Type B pancreatic cell (in vitro differentiated cells): Measurements from ENCODE around the gene ELP5. TPM values are rescaled to one million over a fixed set of nuclear protein-coding genes. Genes with fewer than 3 reads are reported as not detected.

Source experiments
- DNase-seq: peaks from one replicate; pipeline ENCODE4 v3.0.0; 2021; ENCODE audit warnings: mixed read lengths; ENCODE audit not compliant: unreplicated experiment; ENCODE audit errors: extremely low spot score
- H3K27ac Mint-ChIP-seq: 2 replicates; pipeline ENCODE4 v1.8.0; 2021; ENCODE audit warnings: mild to moderate bottlenecking, mixed read lengths
- H3K27me3 Mint-ChIP-seq: 2 replicates; pipeline ENCODE4 v1.8.0; 2021; ENCODE audit warnings: mixed read lengths
- H3K36me3 Mint-ChIP-seq: 2 replicates; pipeline ENCODE4 v1.8.0; 2021; ENCODE audit warnings: mixed read lengths
- H3K4me1 Mint-ChIP-seq: one replicate; pipeline ENCODE4 v1.8.0; 2021; ENCODE audit warnings: mixed read lengths; ENCODE audit not compliant: unreplicated experiment
- H3K4me3 Mint-ChIP-seq: 2 replicates; pipeline ENCODE4 v1.8.0; 2021; ENCODE audit warnings: mild to moderate bottlenecking, mixed read lengths
- H3K9me3 Mint-ChIP-seq: 2 replicates; pipeline ENCODE4 v1.8.0; 2021; ENCODE audit warnings: mixed read lengths
- CTCF ChIP-seq: fragments of 200-600 bp; sonication (generic); conservative IDR thresholded peaks from 2 replicates; pipeline ENCODE4 v1.5.0; 2021; ENCODE audit warnings: antibody characterized with exemption, mild to moderate bottlenecking
- total RNA-seq: library from RNA; stranded (reverse); gene quantifications from 2 replicates; pipeline ENCODE4 v1.2.1, GENCODE V29; 2021; ENCODE audit warnings: low replicate concordance

ELP5 gene
- total RNA-seq, 1 donor from 2014 or later, result 55.7 TPM

- Mint-ChIP-seq H3K4me3 (peak overlapping the region; percentile 50), H3K27ac (no peak overlapping the region), H3K27me3 (no peaks in the 10 kb centered on the region), H3K9me3 (no peaks in the 10 kb centered on the region), H3K4me1 (peaks cover 27% of the 10 kb centered on the region), H3K36me3 (peaks cover 31% of the 10 kb centered on the region)
- no peak for TF ChIP-seq CTCF
- no peak for DNase-seq
Measured at GRCh38 chr17:7232114-7232513, 19.9 kb upstream of the ELP5 start.

GRCh38 chr17:7233701-7234082 is 18.3 kb upstream of the ELP5 start:
- Mint-ChIP-seq H3K9me3 (no peaks in the 10 kb centered on the region), H3K4me1 (peaks cover 31% of the 10 kb centered on the region), H3K4me3 (peak overlapping the region; percentile 100), H3K27ac (peak overlapping the region; percentile 95), H3K27me3 (no peaks in the 10 kb centered on the region), H3K36me3 (peaks cover 28% of the 10 kb centered on the region)
- TF ChIP-seq CTCF, result no peak
- no peak for DNase-seq

GRCh38 chr17:7234083-7234951 is 17.7 kb upstream of the ELP5 start, which contains the start of gene DVL2:
Gene DVL2, minus strand, starts transcription at chr17:7234517. Its CDS starts 255 bp downstream, at chr17:7234262.
- H3K9me3 Mint-ChIP-seq, result no peaks in the 10 kb centered on the region
- H3K27ac Mint-ChIP-seq, result peak within 1 kb of the TSS; percentile 95
- H3K36me3 Mint-ChIP-seq, result peaks cover 24% of the 10 kb centered on the region
- DNase-seq, result peak; percentile 96
- no peaks in the 10 kb centered on the region for H3K27me3 Mint-ChIP-seq
- TF ChIP-seq CTCF, result no peak
- peak within 1 kb of the TSS; percentile 100 for H3K4me3 Mint-ChIP-seq
- peaks cover 31% of the 10 kb centered on the region for H3K4me1 Mint-ChIP-seq

- no peak for TF ChIP-seq CTCF
- H3K4me3 Mint-ChIP-seq, result peak overlapping the region; percentile 100
Measured at GRCh38 chr17:7235693-7236665, 16.0 kb upstream of the ELP5 start.

GRCh38 chr17:7236808-7237207 is 15.2 kb upstream of the ELP5 start:
- H3K9me3 Mint-ChIP-seq, result no peaks in the 10 kb centered on the region
- no peaks in the 10 kb centered on the region for H3K27me3 Mint-ChIP-seq
- peak overlapping the region; percentile 77 for H3K27ac Mint-ChIP-seq
- no peak for DNase-seq
- H3K4me1 Mint-ChIP-seq, result peaks cover 43% of the 10 kb centered on the region
- peaks cover 28% of the 10 kb centered on the region for H3K36me3 Mint-ChIP-seq
- peak overlapping the region; percentile 84 for H3K4me3 Mint-ChIP-seq
- TF ChIP-seq CTCF, result no peak

More at GRCh38 chr17:7235693-7236665, 16.0 kb upstream of the ELP5 start:
- Mint-ChIP-seq H3K27me3 (no peaks in the 10 kb centered on the region), H3K9me3 (no peaks in the 10 kb centered on the region), H3K4me1 (peaks cover 40% of the 10 kb centered on the region), H3K36me3 (peaks cover 22% of the 10 kb centered on the region), H3K27ac (peak overlapping the region; percentile 95)
- no peak for DNase-seq
